Memory B cell (primary cell): Measurements from ENCODE around the gene LCMT2.

Source experiments
- ATAC-seq: fragments of 150-1000 bp; cut with Tn5 transposase; 2 replicates; pipeline ENCODE4 v1.10.0; 2021; ENCODE audit warnings: low read depth, mild to moderate bottlenecking, moderate library complexity
- DNase-seq, 2 donors: peaks; one replicate each; pipeline ENCODE4 v3.0.0; 2022; ENCODE audit warnings: low spot score in 2 of 2
- H3K27ac Mint-ChIP-seq: one replicate; pipeline ENCODE4 v1.8.0; 2022; ENCODE audit warnings: mild to moderate bottlenecking, moderate library complexity, mixed read lengths
- H3K27me3 Mint-ChIP-seq: one replicate; pipeline ENCODE4 v1.8.0; 2022; ENCODE audit warnings: mixed read lengths
- H3K36me3 Mint-ChIP-seq: one replicate; pipeline ENCODE4 v1.8.0; 2022; ENCODE audit warnings: mild to moderate bottlenecking, mixed read lengths
- H3K4me1 Mint-ChIP-seq: one replicate; pipeline ENCODE4 v1.8.0; 2022; ENCODE audit warnings: mixed read lengths
- H3K4me3 Mint-ChIP-seq: one replicate; pipeline ENCODE4 v1.8.0; 2022; ENCODE audit warnings: mild to moderate bottlenecking, moderate library complexity, mixed read lengths
- H3K9me3 Mint-ChIP-seq: one replicate; pipeline ENCODE4 v1.8.0; 2022; ENCODE audit warnings: mixed read lengths

The LCMT2 gene

DNA sequence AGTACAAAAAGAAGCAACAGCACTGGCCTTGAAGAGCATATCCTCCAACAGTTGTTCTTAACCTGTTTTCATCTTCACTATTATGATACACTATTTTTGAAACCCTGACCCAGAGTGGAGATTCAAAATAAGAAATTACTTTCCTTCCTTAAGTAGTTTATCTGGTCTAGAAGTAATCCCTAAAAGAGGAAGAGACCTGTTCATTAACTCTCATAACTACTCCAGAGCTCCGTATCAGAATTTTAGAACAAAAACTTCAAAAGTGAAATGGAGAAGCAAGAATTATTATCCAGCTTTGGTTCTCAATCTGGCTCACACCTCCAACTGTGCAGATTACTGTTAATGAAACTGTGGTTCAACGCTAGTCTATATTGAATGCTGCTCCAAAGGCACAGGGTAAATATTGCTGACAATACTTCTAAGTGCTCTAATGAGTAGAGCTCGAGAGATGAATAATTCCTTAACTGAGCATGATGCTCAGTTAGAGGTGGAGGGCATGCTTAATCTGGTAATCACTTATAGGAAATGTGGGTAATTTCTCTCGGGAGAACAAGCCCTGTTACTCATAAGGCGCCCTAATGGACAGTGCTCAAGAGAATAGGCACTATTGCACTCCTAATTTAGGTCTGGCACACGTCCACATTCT, 5.2 kb downstream of the LCMT2 start:
- H3K27ac Mint-ChIP-seq, result no peak overlapping the region
- ATAC-seq (no peak), DNase-seq (no peak)
- H3K27me3 Mint-ChIP-seq, result no peaks in the 10 kb centered on the region
- H3K4me1 Mint-ChIP-seq, result peaks cover 12% of the 10 kb centered on the region
- H3K4me3 Mint-ChIP-seq, result no peak overlapping the region
- no peaks in the 10 kb centered on the region for H3K9me3 Mint-ChIP-seq
- peaks cover 3% of the 10 kb centered on the region for H3K36me3 Mint-ChIP-seq

DNA sequence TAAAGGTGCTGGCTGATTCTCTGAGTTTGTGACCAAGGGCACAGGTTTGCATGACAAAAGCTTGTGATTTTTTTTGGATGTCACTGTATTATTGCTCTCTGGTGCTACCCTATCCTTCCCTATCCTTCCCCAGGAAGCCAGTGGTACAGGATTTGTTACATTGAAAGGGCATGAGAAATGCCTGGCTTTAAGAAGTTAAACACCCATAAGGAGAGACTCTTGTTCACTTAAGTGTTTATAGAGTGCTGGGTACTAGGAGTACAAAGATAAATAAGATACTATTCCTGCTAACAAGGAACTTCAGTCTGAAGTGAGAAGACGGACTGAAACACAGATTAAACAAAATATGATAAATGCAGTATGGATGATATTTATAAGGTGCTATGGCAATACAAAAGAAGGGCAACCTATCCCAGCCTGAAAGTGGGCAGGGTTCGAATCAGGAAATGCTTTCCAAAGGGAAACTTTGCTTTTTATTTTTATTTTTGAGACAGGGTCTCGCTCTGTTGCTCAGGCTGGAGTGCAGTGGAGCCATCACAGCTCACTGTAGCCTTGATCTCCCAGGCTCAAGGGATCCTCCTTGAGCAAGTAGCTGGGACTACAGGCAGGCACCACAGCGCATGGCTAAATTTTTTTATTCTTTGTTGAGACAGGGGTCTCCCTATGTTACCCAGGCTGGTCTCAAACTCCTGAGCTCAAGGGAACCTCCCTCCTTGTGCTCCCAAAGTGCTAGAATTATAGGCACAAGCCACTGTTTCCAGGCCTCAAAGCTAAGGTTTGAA, 11.2 kb downstream of the LCMT2 start:
- Mint-ChIP-seq H3K27ac (no peak overlapping the region), H3K36me3 (no peaks in the 10 kb centered on the region), H3K4me1 (no peaks in the 10 kb centered on the region), H3K27me3 (peaks cover 11% of the 10 kb centered on the region), H3K4me3 (no peak overlapping the region), H3K9me3 (no peaks in the 10 kb centered on the region)
- no peak for DNase-seq
- no peak for ATAC-seq

- no peak for ATAC-seq
- Mint-ChIP-seq H3K4me1 (no peaks in the 10 kb centered on the region), H3K36me3 (no peaks in the 10 kb centered on the region), H3K9me3 (no peaks in the 10 kb centered on the region), H3K4me3 (no peak overlapping the region), H3K27ac (no peak overlapping the region), H3K27me3 (peaks cover 13% of the 10 kb centered on the region)
- no peak for DNase-seq
Measured at GRCh38 chr15:43317566-43318184, 12.7 kb downstream of the LCMT2 start.

DNA sequence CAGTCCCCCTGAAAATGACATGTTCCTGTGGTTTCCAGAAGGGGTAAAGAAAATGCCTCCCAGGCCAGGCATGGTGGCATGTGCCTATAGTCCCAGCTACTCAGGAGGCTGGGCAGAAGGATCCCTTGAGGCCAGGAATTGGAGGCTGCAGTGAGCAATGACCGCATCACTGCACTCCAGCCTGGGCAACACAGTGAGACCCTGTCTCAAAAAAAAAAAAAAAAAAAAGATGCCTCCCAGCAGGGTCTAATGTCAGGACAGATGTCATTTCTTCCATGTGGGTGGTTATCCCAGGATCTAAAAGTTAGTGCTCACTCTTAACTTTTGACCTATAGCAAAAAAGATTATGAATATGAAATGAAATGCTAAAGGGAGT, 13.4 kb downstream of the LCMT2 start:
- Mint-ChIP-seq H3K27ac (no peak overlapping the region), H3K4me3 (no peak overlapping the region), H3K4me1 (no peaks in the 10 kb centered on the region), H3K9me3 (no peaks in the 10 kb centered on the region), H3K36me3 (no peaks in the 10 kb centered on the region), H3K27me3 (peaks cover 14% of the 10 kb centered on the region)
- DNase-seq, result no peak
- ATAC-seq, result no peak

DNA sequence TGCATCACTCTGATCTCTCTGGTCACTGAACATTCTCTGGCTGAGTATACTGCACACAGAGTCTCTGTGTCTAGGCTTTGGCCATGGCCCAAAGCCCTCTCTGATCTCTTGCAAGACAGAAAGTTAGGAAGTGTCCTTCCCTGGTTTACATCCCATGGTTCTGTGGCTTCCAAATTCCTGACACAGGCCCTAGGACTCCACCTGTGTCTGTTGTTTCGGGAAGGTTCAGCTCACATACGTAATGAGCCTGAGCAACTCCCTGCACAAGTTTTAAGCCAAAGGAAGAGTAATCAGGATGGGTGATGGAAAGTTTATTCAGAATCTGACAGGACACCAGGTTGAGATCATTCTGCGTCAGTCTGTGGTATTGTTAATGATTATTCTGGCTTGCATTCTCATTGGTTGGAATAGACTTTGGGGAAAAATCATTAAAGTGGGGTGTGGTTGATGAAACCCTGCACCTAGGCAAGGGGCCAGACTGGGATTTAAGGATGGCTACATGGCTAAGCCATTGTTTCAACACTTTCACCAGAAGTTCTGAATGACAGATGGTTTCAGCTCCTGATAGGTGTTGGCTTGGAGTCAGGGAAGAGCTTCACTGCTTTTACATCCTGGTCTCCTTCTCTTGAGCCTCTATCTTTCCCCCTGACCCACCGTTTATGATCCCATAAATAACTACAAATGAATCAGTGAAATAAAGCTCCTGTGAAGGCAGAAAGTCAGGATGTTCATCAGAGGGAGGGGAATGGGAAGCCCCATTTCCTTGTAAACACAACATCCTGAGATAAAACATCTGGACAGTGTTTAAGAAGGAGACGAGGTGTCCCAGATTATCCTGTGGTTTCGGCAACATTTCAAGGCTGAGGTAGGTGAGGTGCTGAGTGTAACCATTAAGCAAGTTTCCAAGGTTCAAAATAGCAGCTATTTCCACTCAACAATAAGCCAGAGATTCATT, 14.1 kb downstream of the LCMT2 start:
- ATAC-seq, result no peak
- no peak for DNase-seq
- peaks cover 16% of the 10 kb centered on the region for H3K27me3 Mint-ChIP-seq
- no peaks in the 10 kb centered on the region for H3K4me1 Mint-ChIP-seq
- H3K36me3 Mint-ChIP-seq, result no peaks in the 10 kb centered on the region
- no peak overlapping the region for H3K4me3 Mint-ChIP-seq
- H3K27ac Mint-ChIP-seq, result no peak overlapping the region
- H3K9me3 Mint-ChIP-seq, result no peaks in the 10 kb centered on the region

GRCh38 chr15:43314171-43314570, 16.2 kb downstream of the LCMT2 start:
- Mint-ChIP-seq H3K36me3 (no peaks in the 10 kb centered on the region), H3K27ac (no peak overlapping the region), H3K4me1 (no peaks in the 10 kb centered on the region), H3K27me3 (peaks cover 24% of the 10 kb centered on the region), H3K4me3 (no peak overlapping the region), H3K9me3 (no peaks in the 10 kb centered on the region)
- ATAC-seq (no peak), DNase-seq (no peak)

DNA sequence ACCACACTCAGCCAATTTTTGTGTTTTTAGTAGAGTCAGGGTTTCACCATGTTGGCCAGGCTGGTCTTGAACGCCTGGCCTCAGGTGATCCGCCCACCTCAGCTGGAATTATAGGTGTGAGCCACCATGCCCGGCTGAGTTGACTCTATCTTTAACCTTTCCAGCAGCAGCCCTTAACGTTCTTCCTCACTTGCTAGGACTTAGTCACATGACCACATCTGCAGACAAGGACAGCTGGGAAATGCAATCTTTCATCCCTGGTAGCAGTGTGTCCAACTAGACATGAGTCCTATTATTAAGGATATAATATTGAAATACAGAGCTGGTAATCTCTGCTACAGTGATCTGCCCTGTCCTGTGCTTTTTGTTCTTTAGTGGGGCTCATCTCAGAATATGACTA, 18.0 kb downstream of the LCMT2 start:
- Mint-ChIP-seq H3K4me1 (no peaks in the 10 kb centered on the region), H3K27me3 (peaks cover 32% of the 10 kb centered on the region), H3K36me3 (no peaks in the 10 kb centered on the region), H3K9me3 (no peaks in the 10 kb centered on the region), H3K27ac (no peak overlapping the region), H3K4me3 (no peak overlapping the region)
- ATAC-seq (no peak), DNase-seq (no peak)

DNA sequence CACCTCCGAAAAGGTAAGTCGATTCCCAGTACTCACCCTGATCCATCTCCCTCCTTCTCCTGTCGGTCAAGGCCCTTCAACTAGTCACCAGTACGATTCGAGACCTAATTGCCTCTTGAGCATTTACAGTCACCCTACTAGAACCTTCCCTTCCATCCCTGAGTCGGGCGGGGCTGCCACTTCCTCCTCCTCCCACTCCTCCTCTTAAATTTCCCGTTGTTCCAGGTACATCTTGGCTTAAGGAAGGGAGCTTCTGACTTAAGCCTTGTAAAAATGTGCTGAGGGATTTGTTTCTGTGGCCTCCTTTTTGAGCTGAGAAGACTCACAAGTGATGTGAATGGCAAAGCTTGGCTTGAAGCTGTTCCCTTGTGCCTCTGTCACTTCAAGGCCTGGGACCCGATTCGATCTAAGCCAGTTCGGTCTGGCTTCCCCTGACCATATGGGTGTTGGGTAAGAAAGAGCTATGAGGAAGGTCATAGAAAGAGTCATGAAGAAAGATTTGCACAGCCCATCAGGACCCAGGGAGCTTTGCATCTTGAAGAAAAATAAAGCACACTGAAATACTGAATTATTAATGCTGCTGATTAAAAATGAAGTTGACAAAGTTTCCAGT, 28.1 kb downstream of the LCMT2 start, which contains the start of gene TGM7:
Gene TGM7, minus strand, starts transcription at position 51 of the 613 bp plus-strand sequence.
- H3K27ac Mint-ChIP-seq, result no peak within 1 kb of the TSS
- no peaks in the 10 kb centered on the region for H3K36me3 Mint-ChIP-seq

GRCh38 chr15:43299884-43300283, 30.5 kb downstream of the LCMT2 start:
- DNase-seq (no peak), ATAC-seq (no peak)
- Mint-ChIP-seq H3K4me3 (no peak overlapping the region), H3K4me1 (no peaks in the 10 kb centered on the region), H3K27me3 (peaks cover 13% of the 10 kb centered on the region), H3K9me3 (no peaks in the 10 kb centered on the region), H3K27ac (no peak overlapping the region), H3K36me3 (no peaks in the 10 kb centered on the region)

More for the DNA sequence above, 28.1 kb downstream of the LCMT2 start, which contains the start of gene TGM7:
- DNase-seq (no peak), ATAC-seq (no peak)
- Mint-ChIP-seq H3K4me1 (no peaks in the 10 kb centered on the region), H3K9me3 (no peaks in the 10 kb centered on the region), H3K4me3 (no peak within 1 kb of the TSS), H3K27me3 (peaks cover 12% of the 10 kb centered on the region)

DNA sequence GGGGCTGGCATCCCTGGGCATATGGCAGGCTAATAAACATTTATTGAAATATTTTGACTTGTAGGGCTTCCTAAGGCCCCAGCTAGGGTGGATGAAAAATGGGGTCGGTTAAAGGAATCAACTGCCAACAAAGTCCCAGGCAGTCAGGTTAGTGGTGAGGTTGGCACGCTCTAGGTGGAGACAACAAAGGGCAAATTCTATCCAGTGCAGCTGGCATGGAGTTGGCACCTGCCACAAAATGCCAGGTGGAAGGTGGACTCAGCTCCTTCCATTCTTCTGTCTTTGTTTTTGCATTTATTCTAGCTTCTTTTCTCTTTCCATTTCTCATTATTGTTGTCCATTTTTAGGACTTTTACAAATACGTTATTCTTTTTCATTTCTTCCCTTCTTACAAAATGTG, 31.0 kb downstream of the LCMT2 start:
- DNase-seq, result no peak
- H3K36me3 Mint-ChIP-seq, result no peaks in the 10 kb centered on the region
- no peaks in the 10 kb centered on the region for H3K9me3 Mint-ChIP-seq
- H3K4me1 Mint-ChIP-seq, result no peaks in the 10 kb centered on the region
- no peak for ATAC-seq
- H3K27ac Mint-ChIP-seq, result no peak overlapping the region
- H3K4me3 Mint-ChIP-seq, result no peak overlapping the region
- H3K27me3 Mint-ChIP-seq, result peaks cover 13% of the 10 kb centered on the region

- no peak overlapping the region for H3K4me3 Mint-ChIP-seq
Measured at GRCh38 chr15:43294091-43294706, 36.2 kb downstream of the LCMT2 start.

GRCh38 chr15:43293432-43293831, 36.9 kb downstream of the LCMT2 start:
- peaks cover 5% of the 10 kb centered on the region for H3K4me1 Mint-ChIP-seq
- DNase-seq (no peak), ATAC-seq (peak; percentile 81)
- H3K9me3 Mint-ChIP-seq, result no peaks in the 10 kb centered on the region
- peaks cover 21% of the 10 kb centered on the region for H3K27me3 Mint-ChIP-seq
- peak overlapping the region; percentile 21 for H3K4me3 Mint-ChIP-seq
- H3K27ac Mint-ChIP-seq, result no peak overlapping the region
- H3K36me3 Mint-ChIP-seq, result no peaks in the 10 kb centered on the region

More at GRCh38 chr15:43294091-43294706, 36.2 kb downstream of the LCMT2 start:
- ATAC-seq (no peak), DNase-seq (no peak)
- Mint-ChIP-seq H3K36me3 (no peaks in the 10 kb centered on the region), H3K27ac (no peak overlapping the region), H3K9me3 (no peaks in the 10 kb centered on the region), H3K27me3 (peaks cover 21% of the 10 kb centered on the region), H3K4me1 (peaks cover 5% of the 10 kb centered on the region)
